ENCODE measurements around the gene FCHSD2.
A peak's percentile ranks its signal among the peaks of the same experiment; 100 is the strongest.

The FCHSD2 gene

DNA sequence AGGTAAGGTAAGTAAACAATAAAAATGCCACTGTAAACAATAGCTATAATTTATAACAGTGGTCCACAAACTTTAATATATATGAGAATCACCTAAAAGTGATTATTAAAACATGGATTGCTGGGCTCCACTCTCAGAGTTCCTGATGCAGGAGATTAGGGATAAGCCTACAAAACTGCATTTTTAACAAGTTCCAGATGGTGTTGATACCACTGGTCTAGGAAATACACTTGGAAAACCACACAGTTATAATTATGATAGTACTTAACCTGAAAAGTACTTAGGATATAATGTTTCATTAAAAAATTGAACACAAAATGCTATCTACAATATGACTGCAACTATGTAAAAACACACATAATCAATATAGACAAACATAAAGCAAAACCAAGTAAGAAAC is 20.4 kb downstream of the FCHSD2 start:
- Mint-ChIP-seq H3K27me3 (ENCODE audit: low read depth, poor library complexity) (no peaks in the 10 kb centered on the region), H3K4me3 (no peak overlapping the region), H3K36me3 (ENCODE audit: low read depth) (peaks cover 50% of the 10 kb centered on the region), H3K27ac (no peak overlapping the region), H3K9me3 (peaks cover 19% of the 10 kb centered on the region), H3K4me1 (peaks cover 5% of the 10 kb centered on the region)
- no peak for TF ChIP-seq CTCF (IDR thresholded peaks at IDR 0.05)
- DNase-seq, result no peak

DNA sequence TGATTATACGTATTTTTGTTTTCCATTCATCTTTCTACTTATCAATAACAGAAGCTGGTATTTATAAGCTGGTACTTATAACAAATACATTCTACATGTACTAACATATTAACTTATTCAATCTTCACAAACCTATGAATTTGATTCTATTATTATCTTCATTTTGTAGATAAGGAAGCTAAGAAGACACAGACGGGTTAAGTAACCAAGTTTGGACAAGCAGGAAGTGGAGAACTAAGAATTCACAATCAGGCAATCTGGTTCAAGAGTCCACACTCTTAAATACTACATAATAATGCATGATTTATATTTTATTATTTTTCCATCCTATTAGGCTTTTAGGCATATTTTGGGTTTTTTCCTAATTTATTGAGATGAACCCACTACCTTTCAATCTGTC is 25.0 kb downstream of the FCHSD2 start:
- Mint-ChIP-seq H3K27me3 (ENCODE audit: low read depth, poor library complexity) (no peaks in the 10 kb centered on the region), H3K36me3 (ENCODE audit: low read depth) (peaks cover 65% of the 10 kb centered on the region), H3K4me1 (peaks cover 5% of the 10 kb centered on the region), H3K27ac (no peak overlapping the region), H3K4me3 (no peak overlapping the region), H3K9me3 (peaks cover 19% of the 10 kb centered on the region)
- no peak for TF ChIP-seq CTCF (IDR thresholded peaks at IDR 0.05)
- DNase-seq, result no peak

- H3K27me3 Mint-ChIP-seq (ENCODE audit: low read depth, poor library complexity), result no peaks in the 10 kb centered on the region
- DNase-seq, result no peak
- H3K4me1 Mint-ChIP-seq, result peaks cover 5% of the 10 kb centered on the region
- H3K9me3 Mint-ChIP-seq, result peaks cover 23% of the 10 kb centered on the region
- H3K36me3 Mint-ChIP-seq (ENCODE audit: low read depth), result peaks cover 70% of the 10 kb centered on the region
- no peak overlapping the region for H3K27ac Mint-ChIP-seq
- H3K4me3 Mint-ChIP-seq, result no peak overlapping the region
- no peak for TF ChIP-seq CTCF (IDR thresholded peaks at IDR 0.05)
These were observed 25.5 kb downstream of the FCHSD2 start for GRCh38 chr11:73116636-73117035.

- H3K9me3 Mint-ChIP-seq, result peaks cover 41% of the 10 kb centered on the region
- H3K4me3 Mint-ChIP-seq, result no peak overlapping the region
These were observed 27.3 kb downstream of the FCHSD2 start for GRCh38 chr11:73114835-73115220.

DNA sequence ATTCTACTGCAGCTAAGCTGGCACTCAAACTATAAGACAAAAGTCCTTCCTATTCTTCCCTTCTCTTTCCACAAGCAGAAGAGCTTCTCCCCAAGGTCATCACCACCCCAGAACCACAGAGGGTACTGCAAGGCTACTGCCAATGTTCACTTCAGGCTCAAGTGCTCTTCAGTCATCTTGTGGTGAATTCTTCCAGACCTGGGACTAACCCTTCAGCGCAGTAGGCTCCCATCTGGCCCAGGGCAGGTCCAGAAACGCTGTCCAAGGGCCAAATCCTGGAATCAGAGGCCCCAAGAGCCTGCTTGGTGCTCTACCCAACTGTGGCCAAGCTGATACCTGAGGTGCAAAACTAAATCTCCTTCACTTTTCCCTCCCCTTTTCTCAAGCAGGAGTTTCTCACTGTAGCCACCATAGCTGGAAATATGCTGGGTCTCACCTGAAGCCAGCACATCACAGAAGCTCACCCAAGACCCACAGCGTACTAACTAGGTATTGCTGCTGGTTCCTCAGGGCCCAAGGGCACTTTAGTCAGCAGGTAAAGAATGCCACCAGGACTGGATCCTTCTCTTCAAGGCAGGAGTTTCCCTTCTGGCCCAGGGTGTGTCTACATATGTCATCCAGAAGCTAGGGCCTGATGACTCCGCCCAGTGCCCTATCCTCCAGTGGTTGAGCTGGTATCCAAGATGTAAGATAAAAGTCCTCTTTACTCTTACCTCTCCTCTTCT is 27.8 kb downstream of the FCHSD2 start:
- no peaks in the 10 kb centered on the region for H3K4me1 Mint-ChIP-seq
- peaks cover 47% of the 10 kb centered on the region for H3K9me3 Mint-ChIP-seq
- no peak for DNase-seq
- H3K4me3 Mint-ChIP-seq, result no peak overlapping the region
- no peaks in the 10 kb centered on the region for H3K27me3 Mint-ChIP-seq (ENCODE audit: low read depth, poor library complexity)
- no peak for TF ChIP-seq CTCF (IDR thresholded peaks at IDR 0.05)
- peak overlapping the region; percentile 62 for H3K27ac Mint-ChIP-seq
- H3K36me3 Mint-ChIP-seq (ENCODE audit: low read depth), result peaks cover 79% of the 10 kb centered on the region

More at GRCh38 chr11:73114835-73115220, 27.3 kb downstream of the FCHSD2 start:
- Mint-ChIP-seq H3K27ac (no peak overlapping the region), H3K36me3 (ENCODE audit: low read depth) (peaks cover 76% of the 10 kb centered on the region), H3K4me1 (no peaks in the 10 kb centered on the region), H3K27me3 (ENCODE audit: low read depth, poor library complexity) (no peaks in the 10 kb centered on the region)
- DNase-seq, result no peak
- no peak for TF ChIP-seq CTCF (IDR thresholded peaks at IDR 0.05)

GRCh38 chr11:73113426-73113825 is 28.7 kb downstream of the FCHSD2 start:
- H3K36me3 Mint-ChIP-seq (ENCODE audit: low read depth), result peaks cover 84% of the 10 kb centered on the region
- H3K27me3 Mint-ChIP-seq (ENCODE audit: low read depth, poor library complexity), result no peaks in the 10 kb centered on the region
- DNase-seq, result no peak
- H3K9me3 Mint-ChIP-seq, result peaks cover 53% of the 10 kb centered on the region
- no peaks in the 10 kb centered on the region for H3K4me1 Mint-ChIP-seq
- no peak for TF ChIP-seq CTCF (IDR thresholded peaks at IDR 0.05)
- H3K27ac Mint-ChIP-seq, result no peak overlapping the region
- H3K4me3 Mint-ChIP-seq, result no peak overlapping the region

All from nephron progenitor cell (in vitro differentiated cells).